ENCODE results near the gene LRRTM3. TPM values are rescaled to one million over a fixed set of nuclear protein-coding genes. Genes with fewer than 3 reads are reported as not detected.

LRRTM3 gene
- total RNA-seq, 1 experiment from 2014 or later = not detected

GRCh38 chr10:66996996-66997395 lies 71.2 kb downstream of the LRRTM3 start:
- Mint-ChIP-seq H3K4me1 (ENCODE audit: low read depth, unreplicated experiment) (no peaks in the 10 kb centered on the region), H3K27me3 (ENCODE audit: insufficient read depth, unreplicated experiment) (peaks cover 14% of the 10 kb centered on the region), H3K27ac (ENCODE audit: unreplicated experiment) (no peak overlapping the region), H3K4me3 (ENCODE audit: unreplicated experiment) (no peak overlapping the region), H3K9me3 (ENCODE audit: unreplicated experiment) (no peaks in the 10 kb centered on the region), H3K36me3 (ENCODE audit: insufficient read depth, unreplicated experiment) (no peaks in the 10 kb centered on the region)
- no peaks in the 10 kb centered on the region for H3K36me3 ChIP-seq (ENCODE audit: control insufficient read depth, insufficient read depth, low read length)
- H3K4me1 ChIP-seq = no peaks in the 10 kb centered on the region
- intact Hi-C loops (cut with micrococcal nuclease; ENCODE audit: unreplicated experiment) = no loop called here
- POLR2A ChIA-PET = no interaction called here
- no peak overlapping the region for H3K4me3 ChIP-seq (ENCODE audit: low read depth, low read length)
- DNase-seq = no peak
- CTCF ChIA-PET = no interaction called here
- no peaks in the 10 kb centered on the region for H3K9me3 ChIP-seq
- H3K27me3 ChIP-seq (replicated peaks; ENCODE audit: control insufficient read depth, insufficient read depth, low read length) = no peaks in the 10 kb centered on the region
- TF ChIP-seq CTCF (IDR thresholded peaks at IDR 0.05; ENCODE audit: insufficient read depth in 1 of 2, low read depth in 1 of 2, low read length in 1 of 2, severe bottlenecking in 1 of 2, unreplicated experiment in 1 of 2) = no peak
- BruUV-seq (replicated peaks) = no TSS peak

DNA sequence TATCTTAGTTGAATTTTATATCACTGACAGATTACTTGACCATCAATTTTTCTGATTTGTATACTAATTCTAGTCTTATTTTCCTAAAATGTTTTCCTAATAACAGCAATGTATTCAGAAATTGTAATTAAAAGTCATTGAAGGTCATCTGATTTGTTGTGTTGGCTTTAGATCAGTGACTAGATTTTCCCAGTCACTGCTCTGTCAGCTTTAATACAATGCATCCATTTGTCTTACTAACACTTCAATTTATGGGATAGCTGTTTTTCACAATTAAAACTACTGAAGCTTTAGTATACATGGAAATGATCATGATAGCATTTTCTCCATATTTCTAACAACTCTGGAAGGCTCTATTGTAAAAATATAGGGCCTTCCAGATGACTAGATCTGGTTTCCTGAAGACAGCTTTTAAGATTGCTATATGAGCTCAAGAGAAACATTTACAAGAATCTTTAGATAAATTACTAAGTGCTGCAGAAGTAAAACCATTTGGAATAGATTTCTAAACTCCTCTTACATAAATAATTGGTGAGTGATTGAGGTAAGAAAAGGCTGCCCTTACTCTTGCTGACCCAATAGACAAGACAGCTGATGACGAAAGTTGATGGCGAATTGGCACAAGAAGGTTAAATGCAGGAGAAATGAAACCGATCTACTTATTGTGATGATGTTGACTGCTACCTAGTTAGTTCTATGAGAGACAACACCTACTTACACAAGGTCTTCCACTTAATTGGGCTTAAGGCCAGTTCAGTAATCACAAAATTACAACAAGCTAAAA lies 74.1 kb downstream of the LRRTM3 start:
- no peak overlapping the region for H3K4me3 ChIP-seq (ENCODE audit: low read depth, low read length)
- Mint-ChIP-seq H3K9me3 (ENCODE audit: unreplicated experiment) (no peaks in the 10 kb centered on the region), H3K4me3 (ENCODE audit: unreplicated experiment) (no peak overlapping the region), H3K4me1 (ENCODE audit: low read depth, unreplicated experiment) (no peaks in the 10 kb centered on the region), H3K36me3 (ENCODE audit: insufficient read depth, unreplicated experiment) (no peaks in the 10 kb centered on the region), H3K27me3 (ENCODE audit: insufficient read depth, unreplicated experiment) (peaks cover 10% of the 10 kb centered on the region), H3K27ac (ENCODE audit: unreplicated experiment) (no peak overlapping the region)
- H3K27me3 ChIP-seq (replicated peaks; ENCODE audit: control insufficient read depth, insufficient read depth, low read length) = no peaks in the 10 kb centered on the region
- ChIA-PET POLR2A (no interaction called here), CTCF (no interaction called here)
- no peaks in the 10 kb centered on the region for H3K9me3 ChIP-seq
- BruUV-seq (replicated peaks) = no TSS peak
- intact Hi-C loops (cut with micrococcal nuclease; ENCODE audit: unreplicated experiment) = no loop called here
- TF ChIP-seq CTCF (IDR thresholded peaks at IDR 0.05; ENCODE audit: insufficient read depth in 1 of 2, low read depth in 1 of 2, low read length in 1 of 2, severe bottlenecking in 1 of 2, unreplicated experiment in 1 of 2) = no peak
- H3K36me3 ChIP-seq (ENCODE audit: control insufficient read depth, insufficient read depth, low read length) = no peaks in the 10 kb centered on the region
- DNase-seq = no peak
- no peaks in the 10 kb centered on the region for H3K4me1 ChIP-seq

DNA sequence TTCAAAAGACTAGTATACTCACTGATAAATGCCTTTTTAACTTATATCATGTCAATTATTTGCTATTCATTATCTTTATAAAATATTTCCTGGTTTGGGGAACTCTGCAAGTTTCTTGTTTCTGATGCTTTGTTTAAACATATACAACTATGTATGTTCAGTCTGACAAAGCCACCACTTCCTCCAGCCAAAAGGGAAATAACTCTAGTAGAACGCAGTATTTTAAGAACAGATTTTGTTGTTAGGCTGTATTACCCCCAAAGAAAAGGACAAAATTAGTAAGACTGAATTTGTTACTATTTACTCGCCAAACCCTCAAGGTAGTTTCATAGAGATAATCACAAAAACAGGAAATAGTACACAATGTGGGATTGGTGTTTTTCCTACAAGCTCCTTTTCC lies 78.9 kb downstream of the LRRTM3 start:
- Mint-ChIP-seq H3K4me1 (ENCODE audit: low read depth, unreplicated experiment) (no peaks in the 10 kb centered on the region), H3K9me3 (ENCODE audit: unreplicated experiment) (no peaks in the 10 kb centered on the region), H3K27ac (ENCODE audit: unreplicated experiment) (no peak overlapping the region), H3K36me3 (ENCODE audit: insufficient read depth, unreplicated experiment) (no peaks in the 10 kb centered on the region), H3K27me3 (ENCODE audit: insufficient read depth, unreplicated experiment) (peaks cover 7% of the 10 kb centered on the region), H3K4me3 (ENCODE audit: unreplicated experiment) (no peak overlapping the region)
- POLR2A ChIA-PET = no interaction called here
- Histone ChIP-seq H3K9me3 (no peaks in the 10 kb centered on the region), H3K4me1 (no peaks in the 10 kb centered on the region), H3K27me3 (replicated peaks; ENCODE audit: control insufficient read depth, insufficient read depth, low read length) (no peaks in the 10 kb centered on the region), H3K4me3 (ENCODE audit: low read depth, low read length) (no peak overlapping the region), H3K36me3 (ENCODE audit: control insufficient read depth, insufficient read depth, low read length) (no peaks in the 10 kb centered on the region)
- DNase-seq = no peak
- intact Hi-C loops (cut with micrococcal nuclease; ENCODE audit: unreplicated experiment) = no loop called here
- CTCF ChIA-PET = no interaction called here
- no TSS peak for BruUV-seq (replicated peaks)
- no peak for TF ChIP-seq CTCF (IDR thresholded peaks at IDR 0.05; ENCODE audit: insufficient read depth in 1 of 2, low read depth in 1 of 2, low read length in 1 of 2, severe bottlenecking in 1 of 2, unreplicated experiment in 1 of 2)

All from Caco-2 (cell line).